H1 (cell line): ENCODE results near the gene PVALB. TPM values are rescaled to one million over a fixed set of nuclear protein-coding genes. Genes with fewer than 3 reads are reported as not detected.

Source experiments
- CTCF ChIA-PET: fragments of 300-600 bp; sonication (Branson Sonifier 250); formaldehyde crosslinking; loops from one replicate; lab custom pipeline; 2021; ENCODE audit not compliant: partially characterized antibody; lab: Charles Lee
- POLR2A ChIA-PET: fragments of 300-600 bp; sonication (Branson Sonifier 250); formaldehyde crosslinking; loops from one replicate; lab custom pipeline; 2021; ENCODE audit warnings: inconsistent platforms; ENCODE audit not compliant: partially characterized antibody; lab: Charles Lee
- DNase-seq, 2 experiments: peaks; one replicate each; pipeline versions ENCODE4 v3.0.0 to v3.0.0-alpha.2; 2010 to 2022; ENCODE audit warnings: low spot score in 2 of 2, low read depth in 1 of 2, mixed read lengths in 1 of 2
- FAIRE-seq: peaks from 2 replicates; lab custom pipeline; 2011; peaks lifted over from hg19 to GRCh38; lab: Jason Lieb, UNC
- H2AFZ ChIP-seq: 2 replicates; pipeline ENCODE4 v1.8.1; 2012; ENCODE audit warnings: low read length, inconsistent platforms
- H2AK5ac ChIP-seq: 2 replicates; pipeline ENCODE4 v1.6.1; 2013; ENCODE audit warnings: low read depth, low read length
- H2BK120ac ChIP-seq: replicated peaks from 2 replicates; pipeline ENCODE3; 2013; ENCODE audit warnings: low read depth, low read length, inconsistent platforms
- H2BK12ac ChIP-seq: 2 replicates; pipeline ENCODE4 v1.6.1; 2013; ENCODE audit warnings: low read depth, low read length
- H2BK15ac ChIP-seq: 2 replicates; pipeline ENCODE4 v1.6.1; 2013; ENCODE audit warnings: low read length
- H2BK20ac ChIP-seq: 2 replicates; pipeline ENCODE4 v1.6.1; 2013; ENCODE audit warnings: low read length
- H2BK5ac ChIP-seq: 2 replicates; pipeline ENCODE4 v1.6.1; 2013; ENCODE audit warnings: low read depth, low read length
- H3K14ac ChIP-seq: 2 replicates; pipeline ENCODE4 v1.6.1; 2013; ENCODE audit warnings: inconsistent platforms; ENCODE audit not compliant: insufficient read length
- H3K18ac ChIP-seq: 2 replicates; pipeline ENCODE4 v1.6.1; 2013; ENCODE audit warnings: low read length; ENCODE audit errors: extremely low read depth
- H3K23ac ChIP-seq: 2 replicates; pipeline ENCODE4 v1.6.1; 2013; ENCODE audit warnings: inconsistent platforms; ENCODE audit not compliant: insufficient read length
- H3K23me2 ChIP-seq: 2 replicates; pipeline ENCODE4 v1.6.1; 2013; ENCODE audit warnings: low read depth, low read length
- H3K27ac ChIP-seq: 2 replicates; pipeline ENCODE4 v1.6.1; 2011; ENCODE audit warnings: low read depth, low read length, inconsistent platforms
- H3K27me3 ChIP-seq, 4 experiments: replicated peaks in 1 of 4; 1 replicate in 1 of 4; 2 replicates in 3 of 4; pipeline versions ENCODE4 v1.6.1 to v1.8.1; 2011 to 2013; ENCODE audit warnings: low read length in 3 of 4, mild to moderate bottlenecking in 3 of 4, inconsistent platforms in 2 of 4, mixed read lengths in 2 of 4, moderate library complexity in 1 of 4; ENCODE audit not compliant: control insufficient read depth in 3 of 4, insufficient read depth in 3 of 4; ENCODE audit errors: extremely low read depth in 1 of 4
- H3K36me3 ChIP-seq, 4 experiments: 2 replicates each; pipeline versions ENCODE4 v1.6.1 to v1.8.1; 2011 to 2013; ENCODE audit warnings: mild to moderate bottlenecking in 4 of 4, low read length in 3 of 4, moderate library complexity in 2 of 4, control low read depth in 1 of 4, inconsistent platforms in 1 of 4; ENCODE audit not compliant: insufficient read depth in 4 of 4, control insufficient read depth in 2 of 4
- H3K4ac ChIP-seq: replicated peaks from 2 replicates; pipeline ENCODE3; 2013; ENCODE audit warnings: low read length, low read depth, mixed read lengths, inconsistent platforms; ENCODE audit not compliant: insufficient read length
- H3K4me1 ChIP-seq, 4 experiments: replicated peaks in 1 of 4; 1 replicate in 1 of 4; 2 replicates in 3 of 4; pipeline versions ENCODE4 v1.6.1 to v1.8.1; 2011 to 2013; ENCODE audit warnings: low read length in 3 of 4, inconsistent platforms in 2 of 4, mixed read lengths in 1 of 4; ENCODE audit not compliant: insufficient read depth in 4 of 4, control insufficient read depth in 3 of 4
- H3K4me2 ChIP-seq, 2 experiments: 2 replicates each; pipeline versions ENCODE4 v1.6.1 to v1.8.1; 2011 to 2013; ENCODE audit warnings: low read depth in 2 of 2, low read length in 2 of 2, control low read depth in 1 of 2, inconsistent platforms in 1 of 2, mild to moderate bottlenecking in 1 of 2; ENCODE audit not compliant: insufficient read depth in 1 of 2
- H3K4me3 ChIP-seq, 4 experiments: fragments of 200-600, 300-600 bp in 1 of 4; sonication (generic), shearing (Covaris generic), sonication (Bioruptor Twin) in 1 of 4; 2 replicates each; pipeline versions ENCODE4 v1.5.1 to v1.8.1; 2011 to 2016; ENCODE audit warnings: low read length in 4 of 4, low read depth in 3 of 4, control low read depth in 2 of 4, inconsistent platforms in 2 of 4, mild to moderate bottlenecking in 2 of 4, mixed read lengths in 1 of 4, moderate library complexity in 1 of 4; ENCODE audit not compliant: insufficient read depth in 2 of 4; ENCODE audit errors: extremely low read depth in 1 of 4
- H3K56ac ChIP-seq: replicated peaks from 2 replicates; pipeline ENCODE3; 2013; ENCODE audit warnings: low read depth, mild to moderate bottlenecking, mixed read lengths, low read length, inconsistent platforms; ENCODE audit not compliant: insufficient read length
- H3K79me1 ChIP-seq: 2 replicates; pipeline ENCODE4 v1.6.1; 2013; ENCODE audit warnings: low read depth, low read length, control low read depth
- H3K79me2 ChIP-seq, 2 experiments: 2 replicates each; pipeline versions ENCODE4 v1.6.1 to v1.8.1; 2012 to 2013; ENCODE audit warnings: low read length in 2 of 2, mild to moderate bottlenecking in 2 of 2, inconsistent platforms in 1 of 2; ENCODE audit not compliant: insufficient read depth in 2 of 2, control insufficient read depth in 1 of 2
- H3K9ac ChIP-seq, 4 experiments: replicated peaks in 1 of 4; 1 replicate in 1 of 4; 2 replicates in 3 of 4; pipeline versions ENCODE4 v1.6.1 to v1.8.1; 2011 to 2013; ENCODE audit warnings: low read depth in 3 of 4, low read length in 3 of 4, control low read depth in 2 of 4, mild to moderate bottlenecking in 2 of 4, moderate library complexity in 2 of 4, inconsistent platforms in 1 of 4; ENCODE audit errors: extremely low read depth in 1 of 4
- H3K9me3 ChIP-seq, 2 experiments: 2 replicates each; pipeline versions ENCODE4 v1.6.1 to v1.8.1; 2012 to 2013; ENCODE audit warnings: mild to moderate bottlenecking in 2 of 2, moderate library complexity in 2 of 2, control low read depth in 1 of 2, inconsistent platforms in 1 of 2, low read depth in 1 of 2, low read length in 1 of 2, mixed read lengths in 1 of 2; ENCODE audit not compliant: insufficient read depth in 2 of 2
- H4K20me1 ChIP-seq, 2 experiments: replicated peaks in 1 of 2; 2 replicates each; pipeline versions ENCODE3 to v1.8.1; 2011 to 2013; ENCODE audit warnings: inconsistent platforms in 2 of 2, low read length in 2 of 2, mild to moderate bottlenecking in 1 of 2; ENCODE audit not compliant: insufficient read depth in 2 of 2, control insufficient read depth in 1 of 2
- H4K5ac ChIP-seq: 2 replicates; pipeline ENCODE4 v1.6.1; 2013; ENCODE audit warnings: low read length, low read depth, mixed read lengths, inconsistent platforms; ENCODE audit not compliant: insufficient read length
- H4K8ac ChIP-seq: 2 replicates; pipeline ENCODE4 v1.8.0; 2013; ENCODE audit warnings: mild to moderate bottlenecking, moderate library complexity, low read length, inconsistent platforms; ENCODE audit not compliant: insufficient read depth; ENCODE audit errors: extremely low read depth
- H4K91ac ChIP-seq: replicated peaks from 2 replicates; pipeline ENCODE3; 2013; ENCODE audit warnings: low read length, mixed read lengths, inconsistent platforms; ENCODE audit not compliant: insufficient read length
- ASH2L ChIP-seq: fragments of 200-600, 300-600 bp; sonication (generic); IDR thresholded peaks from one replicate; pipeline ENCODE4 v1.7.1; 2017; ENCODE audit warnings: low read length
- TEAD4 ChIP-seq: IDR thresholded peaks from 2 replicates; pipeline ENCODE4 v1.6.1; 2012; ENCODE audit warnings: low read depth, low read length, inconsistent platforms, mixed read lengths
- WGBS, 2 experiments: shearing (Covaris generic) in 1 of 2; methylation state at CpG; one replicate each; pipeline versions ENCODE4 v1.1.6 to v1.1.7; 2013 to 2015; ENCODE audit warnings: low lambda C conversion rate in 2 of 2, mixed read lengths in 2 of 2, inconsistent platforms in 1 of 2, low coverage in 1 of 2, missing lambda C conversion rate in 1 of 2; ENCODE audit not compliant: insufficient replicate concordance in 2 of 2, insufficient coverage in 1 of 2, insufficient read length in 1 of 2; ENCODE audit errors: extremely low coverage in 1 of 2, missing lambda C conversion rate in 1 of 2; 5-methylcytosine and 5-hydroxymethylcytosine counted together
- polyA plus RNA-seq, 7 experiments: library from polyadenylated mRNA; depleted of rRNA in 3 of 7; stranded (reverse) in 5 of 7; unstranded in 2 of 7; fragments of >200 nt in 5 of 7; fragments of 200-250 nt in 2 of 7; gene quantifications; 1 replicate in 5 of 7; 2 replicates in 1 of 7; 4 replicates in 1 of 7; pipeline versions ENCODE4 v1.2.1 to v1.2.3, GENCODE V29; 2011 to 2013; ENCODE audit warnings: missing spikeins in 2 of 7, mixed read lengths in 2 of 7
- total RNA-seq: library from RNA; stranded (reverse); fragmentation: NEBNext Ultra II Directional; extraction: Animal tissue kit (Norgen Biotek cat#: 25700); gene quantifications from 2 replicates; pipeline ENCODE4 v1.2.1, GENCODE V29; 2021

The PVALB gene
- total and polyA plus RNA-seq, 2 of the 8 experiments (the other 6 are each of a cell fraction or from before 2014, with no cell fraction given): 1.7 to 5.4 TPM

GRCh38 chr22:36819112-36819511 lies 2.3 kb upstream of the PVALB start:
- ChIA-PET POLR2A (interaction anchor here (2.0 kb wide), 1 partner anchor 13 kb away, joined by 6 read pairs; no protein-coding TSS in a partner anchor), CTCF (interaction anchor here (0.6 to 3.9 kb wide), 6 partner anchors 13 to 725 kb away, joined by 3 to 16 read pairs (median 4); no protein-coding TSS in a partner anchor)
- WGBS, 2 experiments: 78% methylated on average over 8 of the region's 9 CpGs; no CpG with 5 or more reads in 1 of the 2 experiments
- Histone ChIP-seq H2BK12ac (no peak overlapping the region), H3K14ac (no peak overlapping the region), H4K91ac (no peak overlapping the region), H4K20me1 (no peaks in the 10 kb centered on the region), H3K79me1 (no peaks in the 10 kb centered on the region), H3K79me2 (no peaks in the 10 kb centered on the region), H3K9ac (no peak overlapping the region), H4K5ac (no peak overlapping the region), H2BK5ac (no peak overlapping the region), H4K8ac (no peak overlapping the region; the same call in 1 of the 2 replicates), H3K23me2 (peaks cover 11% of the 10 kb centered on the region), H3K9me3 (no peaks in the 10 kb centered on the region), H3K4me1 (peaks cover 0 to 23% (median 14%) of the 10 kb centered on the region in 4 experiments; a peak in 6 of 7 replicates), H3K56ac (no peak overlapping the region), H3K18ac (no peak overlapping the region), H3K23ac (no peak overlapping the region), H2AFZ (no peak overlapping the region), H2BK20ac (no peak overlapping the region), H3K4ac (no peak overlapping the region), H3K36me3 (no peaks in the 10 kb centered on the region), H3K27me3 (peaks cover 21 to 48% (median 40%) of the 10 kb centered on the region in 4 experiments), H2AK5ac (no peak overlapping the region), H3K4me3 (no peak overlapping the region), H2BK120ac (no peak overlapping the region), H2BK15ac (no peak overlapping the region), H3K27ac (no peak overlapping the region), H3K4me2 (no peak overlapping the region)
- no peak for DNase-seq
- no peak for FAIRE-seq
- TF ChIP-seq TEAD4 (peak; percentile 33; the same call in 1 of the 2 replicates), ASH2L (no peak)
